NCI-H2196 treated with DMSO at 0.1 percent for 48 hours (cell line): Measurements from ENCODE around the gene OR10H5.
"Not testable (repeated sequence)": the region's sequence is repeated elsewhere in the genome, so short reads cannot be mapped to it uniquely, and the experiment has no call there.

ENCODE experiments used
- DNase-seq: peaks from one replicate; lab custom pipeline; 2025; ENCODE audit not compliant: unreplicated experiment; lab: John Stamatoyannopoulos, UW

Gene OR10H5

DNA sequence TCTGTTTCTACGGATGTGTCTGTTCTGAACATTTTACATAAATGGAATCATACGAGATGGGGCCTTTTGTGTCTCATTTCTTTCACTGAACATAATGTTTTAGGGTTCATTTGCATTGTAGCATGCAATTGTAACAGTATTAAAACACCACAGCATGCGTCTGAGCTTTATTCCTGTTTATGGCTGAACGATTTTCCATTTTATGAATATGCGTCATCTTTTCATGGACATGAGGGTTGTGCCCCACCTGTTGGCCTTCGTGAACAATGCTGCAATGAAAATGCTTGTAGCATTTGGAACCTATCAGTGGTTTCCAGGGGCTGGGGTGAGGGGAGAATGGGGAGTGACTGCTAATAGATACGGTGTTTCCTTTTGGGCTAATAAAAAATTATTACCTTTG lies 22.9 kb downstream of the OR10H5 start:
- peak; percentile 33 for DNase-seq

DNA sequence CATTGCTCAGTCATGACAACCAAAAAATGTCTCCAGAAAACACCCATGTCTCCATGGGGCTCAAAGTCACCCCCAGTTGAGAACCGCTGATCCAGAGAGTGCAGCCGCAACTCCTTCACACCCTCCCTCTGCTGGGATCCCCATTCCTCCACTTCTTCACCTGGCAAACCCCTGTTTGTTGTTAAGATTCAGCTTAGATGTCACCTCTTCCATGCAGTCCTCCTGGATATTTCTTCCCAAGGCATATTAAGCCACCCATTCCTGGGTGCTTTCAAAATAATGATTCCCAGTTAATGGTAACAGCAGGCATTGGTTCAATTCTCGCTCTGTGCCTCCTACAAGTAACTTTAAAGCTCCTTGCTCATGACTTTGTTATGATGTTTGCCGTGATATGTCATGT lies 24.0 kb downstream of the OR10H5 start:
- no peak for DNase-seq

DNA sequence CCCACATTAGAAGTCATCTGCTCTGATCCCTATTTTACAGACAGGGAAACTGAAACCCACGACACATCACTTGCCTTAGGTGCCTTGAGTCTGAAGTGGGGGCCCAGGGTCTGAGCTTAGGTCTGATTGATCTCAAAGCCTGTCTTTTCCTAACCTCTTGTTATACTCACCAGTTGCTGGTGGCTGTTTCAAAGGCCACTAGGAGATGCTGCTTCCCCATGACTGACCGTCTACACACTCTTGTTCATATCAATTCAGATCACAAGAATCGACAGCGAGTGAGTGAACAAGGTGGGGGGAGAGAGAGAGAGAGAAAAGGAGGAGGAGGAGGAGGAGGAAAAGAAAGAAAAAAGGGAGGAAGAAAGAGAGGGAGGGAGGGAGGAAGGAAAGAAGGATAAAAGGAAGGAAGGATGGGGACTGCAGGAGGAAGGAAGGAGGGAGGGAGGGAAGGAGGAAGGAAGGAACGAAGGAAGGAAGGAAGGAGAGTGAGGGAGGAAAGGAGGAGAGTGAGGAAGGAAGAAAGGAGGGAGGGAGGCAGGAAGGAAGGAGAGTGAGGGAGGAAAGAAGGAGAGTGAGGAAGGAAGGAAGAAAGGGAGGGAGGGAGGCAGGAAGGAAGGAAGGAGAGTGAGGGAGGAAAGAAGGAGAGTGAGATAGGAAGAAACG lies 24.7 kb downstream of the OR10H5 start:
- peak; percentile 22 for DNase-seq

DNA sequence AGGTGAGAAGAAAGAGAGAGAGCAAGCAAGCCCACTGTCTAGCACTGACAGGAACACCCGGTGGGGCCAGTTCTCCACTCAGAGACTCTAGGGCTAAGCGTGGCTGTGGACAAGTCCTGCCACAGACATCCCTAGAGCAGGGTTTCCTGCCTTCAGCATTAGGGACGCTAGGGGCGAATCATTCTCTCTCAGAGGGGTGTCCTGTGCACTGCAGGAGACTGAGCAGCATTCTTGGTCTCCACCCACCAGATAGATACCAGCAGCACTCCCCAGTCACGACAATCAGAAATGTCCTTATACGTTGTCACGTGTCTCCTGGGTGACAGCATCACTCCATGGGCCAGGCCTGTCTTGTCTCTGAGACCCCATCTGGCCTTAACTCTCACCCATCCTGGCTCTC lies 26.5 kb downstream of the OR10H5 start:
- DNase-seq: no peak

DNA sequence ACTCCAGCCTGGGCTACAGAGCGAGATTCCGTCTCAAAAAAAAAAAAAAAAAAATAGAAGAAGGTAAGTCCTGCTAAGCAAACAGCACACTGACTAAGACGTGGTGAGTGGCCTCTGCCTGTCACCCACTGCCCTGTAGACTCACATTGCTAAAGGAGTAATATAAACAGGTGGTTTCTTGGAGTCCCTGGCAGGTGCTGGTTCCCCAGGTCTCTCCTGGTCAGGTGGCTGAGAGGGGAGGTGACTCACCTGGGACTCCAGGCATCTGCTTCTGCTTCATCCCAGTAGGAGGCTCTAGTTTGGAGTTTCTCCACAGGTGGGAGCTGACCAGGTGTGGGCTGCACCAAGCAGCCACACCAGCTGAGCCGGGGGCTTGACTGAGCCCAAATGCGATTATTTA lies 27.8 kb downstream of the OR10H5 start, which contains the start of gene OR10H1:
Gene OR10H1, minus strand, starts transcription at position 359 of the 400 bp plus-strand sequence. CDS start 7,627 bp downstream, outside the sequence.
- DNase-seq: peak; percentile 20

DNA sequence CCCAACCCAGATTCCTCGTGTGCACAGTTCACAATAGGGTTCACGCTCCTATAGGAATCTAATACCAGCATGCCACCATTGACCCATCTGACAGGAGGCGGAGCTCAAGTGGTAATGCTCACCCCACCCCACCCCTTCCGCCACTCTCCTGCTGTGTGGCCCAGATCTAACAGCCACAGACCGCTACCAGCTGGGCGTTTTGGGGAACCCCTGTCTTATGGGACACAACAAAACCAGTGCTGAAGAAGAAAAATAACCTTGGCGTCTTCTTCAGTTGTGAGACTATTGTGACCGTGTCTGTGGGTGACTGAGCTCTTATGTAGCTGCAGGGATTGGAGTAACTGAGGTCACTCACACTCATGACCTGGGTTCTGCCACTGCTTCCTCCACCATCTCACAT lies 33.2 kb downstream of the OR10H5 start:
- no peak for DNase-seq

DNA sequence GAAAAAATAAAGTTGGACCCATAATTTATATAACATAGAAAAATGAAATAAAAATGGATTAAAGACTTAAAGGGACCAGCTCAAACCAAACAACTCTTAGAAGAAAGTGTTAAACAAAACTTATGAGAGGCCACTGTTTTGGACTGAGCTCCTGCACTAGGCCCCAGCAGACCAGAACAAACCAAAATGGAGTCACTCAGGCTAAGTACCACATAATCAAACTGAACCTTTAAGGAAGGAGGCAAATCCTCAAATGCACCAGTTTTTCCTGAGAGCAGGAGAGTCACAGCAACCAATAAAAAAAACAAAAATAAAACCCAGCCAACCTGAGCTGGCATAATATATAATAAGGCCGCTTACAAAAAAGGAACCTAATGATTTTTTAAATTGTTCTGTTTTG lies 38.3 kb downstream of the OR10H5 start:
- no peak for DNase-seq

DNA sequence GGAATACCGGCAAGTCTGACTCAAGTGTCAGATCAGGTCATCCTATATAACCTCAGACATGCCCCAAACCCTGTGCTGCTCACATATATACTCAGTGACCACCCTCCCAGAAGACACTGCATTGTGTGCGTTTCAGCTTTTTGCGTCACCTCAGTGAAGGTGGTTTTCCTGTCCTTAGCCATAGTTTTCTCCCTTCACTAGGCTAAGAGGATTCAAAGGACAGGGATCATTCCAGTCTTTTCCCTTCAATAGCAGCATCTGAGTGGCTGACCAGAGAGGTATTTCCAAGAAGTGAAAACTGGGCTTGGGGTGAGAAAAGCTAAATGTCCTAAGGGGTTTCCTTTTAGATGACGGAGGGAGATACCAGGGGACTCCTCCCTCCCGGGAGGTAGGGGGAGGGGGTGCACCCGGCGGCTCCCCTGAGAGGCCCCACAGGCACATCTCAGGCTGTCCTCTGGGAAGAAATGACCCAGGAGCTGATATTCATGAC lies 40.7 kb downstream of the OR10H5 start:
- DNase-seq: no peak

DNA sequence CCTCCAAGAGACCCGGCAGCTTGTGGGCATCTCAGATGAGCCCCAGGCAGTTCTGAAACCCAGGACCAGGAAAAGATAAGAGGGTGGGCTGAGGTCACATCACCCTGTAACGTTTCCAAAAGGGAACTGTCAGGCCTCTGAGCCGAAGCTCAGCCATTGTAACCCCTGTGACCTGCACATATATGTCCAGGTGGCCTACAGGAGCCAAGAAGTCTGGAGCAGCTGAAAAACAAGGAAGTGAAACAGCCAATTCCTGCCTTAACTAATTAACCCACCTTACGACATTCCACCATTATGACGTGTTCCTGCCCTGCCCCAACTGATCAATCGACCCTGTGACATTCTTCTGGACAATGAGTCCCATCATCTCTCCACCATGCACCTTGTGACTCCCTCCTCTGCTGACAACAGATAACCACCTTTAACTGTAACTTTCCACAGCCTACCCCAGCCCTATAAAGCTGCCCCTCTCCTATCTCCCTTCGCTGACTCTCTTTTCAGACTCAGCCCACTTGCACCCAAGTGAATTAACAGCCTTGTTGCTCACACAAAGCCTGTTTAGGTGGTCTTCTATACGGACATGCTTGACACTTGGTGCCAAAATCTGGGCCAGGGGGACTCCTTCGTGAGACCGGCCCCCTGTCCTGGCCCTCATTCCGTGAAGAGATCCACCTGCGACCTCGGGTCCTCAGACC lies 41.3 kb downstream of the OR10H5 start:
- not testable (repeated sequence) for DNase-seq

DNA sequence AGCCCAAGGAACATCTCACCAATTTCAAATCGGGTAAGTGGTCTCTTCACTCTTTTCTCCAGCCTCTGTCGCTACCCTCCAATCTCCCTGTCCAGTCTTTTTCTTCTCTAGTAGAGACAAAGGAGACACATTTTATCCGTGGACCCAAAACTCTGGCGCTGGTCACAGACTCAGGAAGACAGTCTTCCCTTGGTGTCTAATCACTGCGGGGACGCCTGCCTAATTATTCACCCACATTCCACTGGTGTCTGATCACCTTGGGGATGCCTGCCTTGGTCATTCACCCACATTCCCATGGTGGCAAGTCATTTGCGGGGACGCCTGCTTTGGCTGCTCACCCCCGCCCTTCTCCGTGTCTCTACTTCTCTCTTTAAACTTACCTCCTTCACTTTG lies 41.8 kb downstream of the OR10H5 start:
- no peak for DNase-seq

DNA sequence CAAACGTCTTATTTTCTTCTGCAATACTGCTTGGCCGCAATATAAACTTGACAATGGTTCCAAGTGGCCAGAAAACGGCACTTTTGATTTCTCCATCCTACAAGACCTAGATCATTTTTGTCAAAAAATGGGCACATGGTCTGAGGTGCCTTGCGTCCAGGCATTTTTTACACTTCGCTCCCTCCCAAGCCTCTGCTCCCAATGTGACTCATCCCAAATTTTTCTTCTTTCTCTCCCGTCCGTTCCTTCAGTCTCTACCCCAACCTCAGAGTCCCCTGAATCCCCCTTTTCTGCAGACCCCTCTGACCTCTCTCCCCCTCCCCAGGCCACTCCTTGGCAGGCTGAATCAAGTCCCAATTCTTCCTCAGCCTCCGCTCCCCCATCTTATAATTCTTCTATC lies 42.3 kb downstream of the OR10H5 start:
- DNase-seq: no peak

DNA sequence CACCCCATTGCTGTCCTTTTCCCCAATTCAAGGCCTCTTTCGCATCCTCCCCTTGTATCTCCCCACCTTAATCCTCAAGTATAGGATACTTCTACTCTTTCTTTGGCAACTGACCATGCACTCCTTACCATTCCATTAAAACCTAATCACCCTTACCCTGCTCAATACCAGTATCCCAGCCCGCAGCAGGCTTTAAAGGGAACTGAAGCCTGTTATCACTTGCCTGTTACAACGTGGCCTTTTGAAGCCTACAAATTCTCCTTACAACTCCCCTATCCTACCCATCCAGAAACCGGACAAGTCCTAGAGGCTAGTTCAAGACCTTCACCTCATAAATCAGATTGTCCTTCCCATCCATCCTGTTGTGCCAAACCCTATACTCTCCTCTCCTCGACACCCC lies 44.2 kb downstream of the OR10H5 start:
- no peak for DNase-seq

DNA sequence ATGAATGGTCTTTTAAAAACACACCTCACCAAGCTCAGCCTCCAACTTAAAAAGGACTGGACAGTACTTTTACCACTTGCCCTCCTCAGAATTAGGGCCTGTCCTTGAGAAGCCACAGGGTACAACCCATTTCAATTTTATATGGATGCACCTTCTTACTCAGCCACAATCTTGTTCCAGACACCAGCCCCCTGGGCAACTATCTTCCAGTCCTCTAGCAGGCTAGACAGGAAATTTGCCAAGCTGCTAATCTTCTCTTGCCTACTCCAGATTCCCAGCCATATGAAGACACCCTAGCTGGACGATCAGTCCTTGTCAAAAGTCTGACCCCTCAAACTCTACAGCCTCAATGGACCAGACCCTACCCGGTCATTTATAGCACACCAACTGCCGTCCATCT lies 46.8 kb downstream of the OR10H5 start:
- not testable (repeated sequence) for DNase-seq

DNA sequence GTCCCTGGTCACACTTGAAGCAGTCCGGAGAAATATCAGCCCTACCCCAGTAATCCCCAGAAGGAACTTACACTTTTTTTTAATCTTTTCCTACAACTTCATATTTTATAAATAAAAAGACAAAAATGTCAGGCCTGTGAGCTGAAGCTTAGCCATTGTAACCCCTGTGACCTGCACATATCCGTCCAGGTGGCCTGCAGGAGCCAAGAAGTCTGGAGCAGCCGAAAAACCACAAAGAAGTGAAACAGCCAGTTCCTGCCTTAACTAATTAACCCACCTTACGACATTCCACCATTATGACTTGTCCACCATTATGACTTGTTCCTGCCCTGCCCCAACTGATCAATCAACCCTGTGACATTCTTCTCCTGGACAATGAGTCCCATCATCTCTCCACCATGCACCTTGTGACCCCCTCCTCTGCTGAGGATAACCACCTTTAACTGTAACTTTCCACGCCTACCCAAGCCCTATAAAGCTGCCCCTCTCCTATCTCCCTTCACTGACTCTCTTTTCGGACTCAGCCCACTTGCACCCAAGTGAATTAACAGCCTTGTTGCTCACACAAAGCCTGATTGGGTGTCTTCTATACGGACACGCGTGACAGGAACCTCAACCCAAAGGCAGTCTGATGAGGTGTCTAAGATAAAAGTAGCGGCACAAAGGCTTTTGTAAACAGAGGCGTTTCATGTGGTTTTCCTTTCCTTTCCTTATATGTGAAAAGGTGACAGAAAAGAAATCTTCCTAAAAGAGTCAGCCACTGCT lies 48.3 kb downstream of the OR10H5 start:
- DNase-seq: not testable (repeated sequence)

DNA sequence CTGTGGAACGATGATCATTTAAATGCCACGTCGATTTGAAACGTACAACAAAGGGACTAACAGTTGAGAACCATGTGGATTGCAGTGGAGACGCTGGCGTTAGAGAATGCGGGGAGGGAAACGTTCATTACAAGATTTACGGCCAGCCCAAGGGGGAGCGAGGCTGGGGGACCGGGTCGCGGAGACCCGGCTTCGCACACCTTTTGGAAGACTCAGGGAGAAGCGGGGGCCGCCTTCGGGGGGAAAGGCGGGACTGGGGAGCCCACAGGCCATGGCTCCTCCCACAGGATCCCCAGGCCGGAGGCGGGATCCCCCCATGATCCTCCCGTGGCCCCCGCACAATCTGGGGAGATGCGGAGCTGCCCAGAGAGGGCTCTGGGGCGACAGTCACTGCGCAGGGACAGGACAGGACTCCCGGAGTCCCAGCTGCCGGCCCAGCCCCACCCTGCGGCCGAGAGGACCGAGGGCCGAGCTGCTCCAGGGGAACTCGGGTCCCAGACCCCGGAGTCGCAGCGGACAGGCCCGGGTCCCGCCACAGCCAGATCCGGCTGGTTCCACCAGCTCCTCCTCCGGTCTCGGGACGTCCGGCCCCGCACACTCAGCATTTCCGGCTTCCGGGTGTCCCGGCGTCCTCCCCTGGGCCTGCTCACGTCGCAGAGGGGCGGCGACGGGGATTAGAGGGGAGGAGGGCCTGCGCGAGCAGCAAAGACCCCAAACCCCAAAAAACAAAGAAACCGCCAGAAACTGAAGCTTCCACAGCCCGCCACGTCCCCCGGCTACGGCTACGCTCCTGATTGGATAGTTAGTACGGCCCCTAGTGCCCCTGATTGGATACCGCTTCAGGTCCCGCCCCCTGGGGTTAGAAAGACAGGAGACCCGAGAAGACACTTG lies 49.1 kb downstream of the OR10H5 start:
- peak; percentile 92 for DNase-seq

DNA sequence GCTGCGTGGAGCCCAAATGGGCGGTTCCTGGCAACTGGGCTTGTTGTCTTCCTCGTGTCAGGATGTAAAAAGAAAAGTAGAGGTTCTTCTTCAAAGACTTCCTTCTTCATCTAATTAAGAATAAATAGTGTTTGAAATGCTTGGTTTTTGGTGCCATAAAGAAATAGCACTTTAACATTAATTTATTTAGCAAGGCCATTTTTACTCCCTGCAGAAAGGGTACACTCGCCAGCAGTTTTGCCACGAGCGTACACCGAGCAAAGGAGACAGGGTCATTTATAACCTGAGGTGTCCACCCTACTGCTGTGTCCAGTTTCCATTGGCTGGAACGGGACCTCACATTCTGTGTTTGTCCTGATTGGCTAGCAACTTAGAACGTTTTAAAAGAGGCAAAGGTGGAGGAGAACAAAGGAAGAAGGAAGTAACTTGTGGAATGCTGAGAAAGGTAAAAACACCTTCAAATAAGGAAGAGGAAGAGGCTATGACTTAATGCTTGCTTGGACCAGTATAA lies 49.8 kb downstream of the OR10H5 start:
- DNase-seq: peak; percentile 75

DNA sequence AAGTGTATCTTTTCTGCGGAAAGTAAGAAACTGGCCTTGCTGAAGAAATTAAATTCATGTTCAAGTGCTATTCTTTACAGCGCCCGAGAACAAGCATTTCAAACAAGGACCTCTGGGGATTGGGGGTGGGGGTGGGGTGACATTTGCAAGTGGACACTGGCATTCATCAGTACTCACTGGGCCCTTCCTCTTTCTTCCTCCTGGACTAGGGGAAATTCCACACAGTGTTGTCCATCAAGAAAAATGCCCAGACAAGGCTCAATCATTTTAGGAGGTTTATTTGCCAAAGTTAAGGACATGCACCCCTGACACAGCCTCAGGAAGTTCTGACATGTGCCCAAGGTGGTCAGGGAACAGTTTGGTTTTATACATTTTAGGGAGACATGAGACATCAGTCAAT lies 50.9 kb downstream of the OR10H5 start:
- DNase-seq: no peak

DNA sequence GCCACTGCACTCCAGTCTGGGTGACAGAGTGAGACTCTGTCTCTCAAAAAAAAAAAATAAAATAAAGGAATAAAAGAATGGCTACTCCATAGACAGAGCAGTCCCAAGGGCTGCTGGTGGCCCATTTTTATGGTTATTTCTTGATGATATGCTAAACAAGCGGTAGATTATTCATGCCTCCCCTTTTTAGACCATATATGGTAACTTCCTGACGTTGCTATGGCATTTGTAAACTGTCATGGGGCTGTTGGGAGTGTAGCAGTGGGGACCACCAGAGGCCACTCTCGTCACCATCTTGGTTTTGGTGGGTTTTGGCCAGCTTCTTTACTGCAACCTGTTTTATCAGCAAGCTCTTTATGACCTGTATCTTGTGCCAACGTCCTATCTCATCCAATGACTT lies 52.4 kb downstream of the OR10H5 start:
- DNase-seq: not testable (repeated sequence)

DNA sequence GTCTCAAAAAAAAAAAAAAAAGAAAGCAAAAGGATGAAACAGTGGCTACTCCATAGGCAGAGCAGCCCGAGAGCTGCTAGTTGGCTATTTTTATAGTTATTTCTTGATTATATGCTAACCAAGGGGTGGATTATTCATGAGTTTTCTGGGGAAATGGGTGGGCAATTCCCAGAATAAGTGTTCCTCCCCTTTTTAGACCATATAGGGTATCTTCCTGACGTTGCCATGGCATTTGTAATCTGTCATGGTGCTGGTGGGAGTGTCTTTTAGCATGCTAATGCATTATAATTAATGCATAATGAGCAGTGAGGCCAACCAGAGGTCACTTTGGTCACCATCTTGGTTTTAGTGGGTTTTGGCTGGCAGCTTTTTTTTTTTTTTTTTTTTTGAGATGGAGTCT lies 53.4 kb downstream of the OR10H5 start:
- no peak for DNase-seq

DNA sequence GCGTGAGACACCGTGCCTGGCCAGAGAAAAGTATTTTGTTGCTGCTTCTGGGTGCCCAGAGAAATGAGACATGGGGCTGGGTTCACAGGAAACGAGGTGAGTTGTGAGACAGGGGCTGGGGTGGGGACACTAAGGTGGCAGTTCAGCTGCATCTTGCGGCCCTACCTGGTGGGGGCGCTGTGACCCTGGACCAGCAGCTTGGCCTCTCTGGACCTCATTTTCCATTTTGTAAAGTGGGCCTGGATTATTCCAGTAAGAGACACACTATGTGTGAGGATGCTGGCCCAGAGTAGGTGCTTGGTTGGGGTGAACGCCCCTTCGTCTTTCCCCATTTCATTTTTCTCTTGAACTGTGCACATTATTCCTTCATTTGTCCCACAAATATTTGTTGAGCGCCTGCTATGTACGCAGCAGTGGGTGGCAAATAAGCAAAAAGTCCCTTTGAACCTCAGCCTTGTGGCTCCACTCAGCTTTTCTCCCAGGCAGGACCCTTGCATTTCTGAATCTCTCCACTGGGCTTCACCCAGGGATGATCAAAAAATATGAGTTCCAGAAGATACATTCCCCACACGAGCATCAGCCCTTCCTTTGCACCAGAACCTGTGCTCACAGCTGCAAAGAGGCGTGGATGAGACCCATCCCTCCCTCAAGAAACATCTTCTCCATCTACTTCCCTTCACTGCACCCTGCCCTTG lies 54.6 kb downstream of the OR10H5 start:
- no peak for DNase-seq
